ENCODE results near the gene MUC6. TPM values are rescaled to one million over a fixed set of nuclear protein-coding genes. Genes with fewer than 3 reads are reported as not detected.

MUC6 gene
- polyA plus RNA-seq, 3 donors: 14.8 to 31.8 (median 17.0) TPM

DNA sequence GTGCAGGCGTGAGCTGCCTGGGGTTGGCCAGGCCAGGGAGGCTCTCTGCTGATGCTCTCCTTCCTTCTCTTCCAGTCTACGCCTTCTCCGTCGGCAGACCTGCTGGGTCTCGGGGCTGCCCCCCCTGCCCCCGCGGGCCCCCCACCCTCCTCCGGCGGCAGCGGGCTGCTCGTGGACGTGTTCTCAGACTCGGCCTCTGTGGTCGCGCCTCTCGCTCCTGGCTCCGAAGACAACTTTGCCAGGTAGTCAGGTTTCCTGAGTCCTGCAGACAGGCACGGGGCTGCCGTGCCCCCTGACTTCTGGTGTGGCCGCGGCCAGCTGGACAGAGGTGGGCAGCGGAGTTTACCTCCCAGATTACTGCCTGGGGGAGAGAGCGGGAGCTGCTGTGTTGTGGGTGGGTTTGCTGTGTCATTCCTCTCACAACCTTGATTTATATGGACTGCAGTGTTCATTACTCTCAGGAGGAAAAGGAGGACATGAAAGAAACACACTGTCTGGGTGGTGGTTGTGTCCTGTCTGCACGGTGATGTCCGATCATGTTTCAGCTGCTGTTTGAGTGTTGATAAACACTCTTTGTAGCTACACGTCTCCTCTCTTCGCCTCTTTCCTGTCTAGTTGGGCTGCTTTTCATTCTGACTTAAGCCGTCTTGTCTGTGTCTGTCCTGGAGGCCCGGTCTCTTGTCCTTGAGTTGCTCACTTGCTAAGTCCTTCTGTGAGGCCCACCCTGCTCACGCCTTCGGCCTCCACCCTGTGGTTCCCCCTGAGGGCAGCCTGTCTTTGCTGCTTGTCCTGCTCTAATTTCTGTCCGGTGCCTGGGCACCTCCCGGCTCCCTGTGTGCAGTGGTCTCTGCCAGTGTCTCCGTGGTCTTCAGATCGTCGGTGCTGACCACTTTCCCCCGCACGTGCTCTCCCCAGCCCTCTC lies 35.9 kb downstream of the MUC6 start:
- peak in 6 of 11 donors; percentile 30 to 67 (median 56) for DNase-seq (ENCODE audit: extremely low read depth in 1 of 11, low read depth in 9 of 11, low spot score in 4 of 11)

DNA sequence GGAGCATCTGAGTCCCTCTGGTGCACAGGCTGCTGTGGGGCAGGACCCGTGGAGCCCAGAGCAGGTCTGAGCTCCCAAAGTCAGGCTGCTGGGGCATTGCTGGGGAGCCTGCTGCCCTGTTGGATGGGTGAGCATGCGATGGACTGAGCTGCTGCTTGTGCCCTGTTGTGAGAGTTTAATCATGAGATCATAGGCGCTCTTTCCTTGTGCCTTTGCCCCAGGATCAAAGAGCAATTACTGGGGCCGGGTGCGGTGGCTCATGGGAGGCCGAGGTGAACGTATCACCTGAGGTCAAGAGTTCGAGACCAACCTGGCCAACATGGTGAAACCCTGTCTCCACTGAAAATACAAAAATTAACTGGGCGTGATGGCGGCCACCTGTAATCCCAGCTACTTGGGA lies 37.5 kb downstream of the MUC6 start:
- no peak for DNase-seq (ENCODE audit: extremely low read depth in 1 of 11, low read depth in 9 of 11, low spot score in 4 of 11)

DNA sequence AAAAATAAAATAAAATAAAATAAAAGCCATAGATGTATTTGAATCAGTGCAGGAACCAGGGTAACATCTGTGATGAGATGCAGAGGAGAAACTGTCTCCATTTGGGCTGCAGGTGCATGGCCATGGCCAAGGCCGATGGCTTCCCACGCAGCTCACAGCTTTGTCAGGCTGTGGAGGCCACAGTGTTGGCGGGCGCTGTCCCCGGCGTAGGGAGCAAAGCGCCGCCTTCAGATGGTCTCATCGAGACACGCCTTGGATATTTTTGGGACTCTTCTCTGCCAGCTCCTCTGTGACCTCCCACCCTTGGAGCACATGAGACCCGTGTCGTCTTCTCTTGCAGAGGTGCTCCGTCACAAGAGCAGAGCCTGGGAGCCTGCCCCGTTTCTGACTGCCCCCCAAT lies 38.6 kb downstream of the MUC6 start:
- DNase-seq (ENCODE audit: extremely low read depth in 1 of 11, low read depth in 9 of 11, low spot score in 4 of 11): no peak

DNA sequence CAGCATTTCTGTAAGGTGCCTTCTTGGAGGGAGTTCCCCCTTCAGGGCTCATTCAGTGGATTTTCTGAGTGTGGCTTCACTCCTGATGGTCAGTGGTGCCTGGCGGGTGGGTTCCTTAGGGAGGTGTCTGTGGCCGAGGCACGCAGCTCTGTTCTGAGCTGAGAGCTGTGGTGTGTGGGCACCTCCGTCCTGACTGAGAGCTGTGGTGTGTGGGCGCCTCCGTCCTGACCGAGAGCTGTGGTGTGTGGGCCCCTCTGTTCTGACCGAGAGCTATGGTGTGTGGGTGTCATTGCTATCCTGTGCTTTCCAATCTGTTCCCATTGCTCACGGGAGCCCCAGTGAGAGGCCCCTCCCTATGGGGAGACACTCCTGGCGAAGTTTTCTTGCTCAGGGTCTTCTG lies 39.8 kb downstream of the MUC6 start:
- no peak for DNase-seq (ENCODE audit: extremely low read depth in 1 of 11, low read depth in 9 of 11, low spot score in 4 of 11)

DNA sequence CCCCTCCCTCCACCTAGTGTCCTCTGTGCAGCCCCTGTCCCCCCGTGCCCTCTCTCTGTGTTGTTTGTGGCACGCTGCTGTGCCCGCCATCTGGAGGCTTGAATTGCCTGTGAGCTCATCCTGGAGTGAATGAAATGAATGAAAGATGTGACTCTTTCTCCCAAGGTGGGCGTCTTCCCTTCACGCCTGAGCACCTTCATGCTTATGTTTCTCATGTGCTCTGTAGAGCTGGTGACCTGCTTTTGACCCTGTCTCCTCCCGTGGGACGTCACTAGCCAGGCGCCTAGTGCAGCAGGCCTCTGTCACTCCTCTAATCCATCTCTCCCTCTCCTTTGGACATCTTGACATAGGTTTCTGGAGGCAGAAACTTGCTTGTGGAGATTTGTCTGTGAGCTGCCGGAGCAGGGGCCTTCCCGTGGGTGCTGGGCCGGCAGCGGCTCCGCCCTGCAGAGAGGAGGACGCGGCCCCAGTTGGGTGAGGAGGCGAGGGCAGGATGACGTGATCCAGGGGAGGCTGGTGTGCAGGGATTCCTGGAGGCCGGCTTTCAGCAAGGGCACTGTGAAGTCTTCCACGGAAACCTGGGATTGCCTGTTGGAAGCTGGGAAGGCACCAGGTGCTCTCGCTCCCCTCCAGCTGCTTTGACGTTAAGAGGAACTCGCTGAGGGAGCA lies 40.6 kb downstream of the MUC6 start:
- DNase-seq (ENCODE audit: extremely low read depth in 1 of 11, low read depth in 9 of 11, low spot score in 4 of 11): peak in 9 of 11 donors; percentile 45 to 87 (median 81)

DNA sequence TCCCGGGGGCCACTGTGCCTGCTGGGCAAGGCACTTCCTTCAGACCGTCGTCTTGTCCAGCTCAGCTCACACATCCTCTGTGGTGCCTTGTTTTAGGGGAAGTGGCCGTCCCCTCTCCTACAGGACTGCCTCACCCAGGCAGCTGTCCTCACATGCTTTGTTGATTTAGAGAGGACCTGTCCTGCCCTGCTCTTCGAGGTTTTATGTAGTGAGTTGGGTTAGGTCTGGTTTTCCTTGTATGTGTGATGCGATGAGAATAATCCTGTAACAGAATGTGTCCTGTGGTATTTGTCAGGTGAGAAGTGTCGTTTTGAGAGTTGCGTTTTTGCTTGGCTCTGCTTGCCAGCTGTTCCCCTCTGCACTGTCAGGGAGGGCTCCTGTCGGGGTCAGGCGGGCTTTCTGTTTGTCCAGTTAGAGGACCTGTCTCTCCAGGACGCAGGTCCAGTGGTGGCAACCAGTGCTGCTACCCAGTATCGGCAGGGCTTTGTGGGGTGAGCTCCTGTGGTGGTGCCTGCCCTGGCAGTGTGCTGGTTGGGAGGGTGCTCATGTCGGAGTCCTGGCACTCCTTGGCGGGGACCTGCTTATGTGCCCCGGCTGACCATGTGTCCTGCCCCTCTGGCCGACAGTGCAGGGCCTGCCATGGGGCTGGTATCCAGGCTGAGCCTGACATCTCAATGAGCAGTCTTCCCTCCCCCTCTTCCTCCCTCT lies 41.3 kb downstream of the MUC6 start:
- DNase-seq (ENCODE audit: extremely low read depth in 1 of 11, low read depth in 9 of 11, low spot score in 4 of 11): no peak

DNA sequence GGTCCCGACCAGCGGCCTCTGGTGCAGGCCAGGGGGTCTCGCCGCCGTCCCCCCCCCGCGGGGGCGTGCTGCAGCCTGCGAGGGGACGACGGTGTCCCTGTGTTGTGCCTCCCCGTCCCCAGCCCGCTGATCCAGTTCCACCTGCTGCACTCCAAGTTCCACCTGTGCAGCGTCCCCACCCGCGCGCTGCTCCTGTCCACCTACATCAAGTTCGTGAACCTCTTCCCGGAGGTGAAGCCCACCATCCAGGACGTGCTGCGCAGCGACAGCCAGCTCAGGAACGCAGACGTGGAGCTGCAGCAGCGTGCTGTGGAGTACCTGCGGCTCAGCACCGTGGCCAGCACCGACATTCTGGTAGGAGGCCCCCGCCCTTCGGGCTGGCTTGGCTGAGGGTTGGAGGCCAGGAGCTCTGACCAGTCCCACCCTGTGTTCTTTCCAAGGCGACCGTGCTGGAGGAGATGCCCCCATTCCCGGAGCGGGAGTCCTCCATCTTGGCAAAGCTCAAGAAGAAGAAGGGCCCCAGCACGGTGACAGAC lies 42.8 kb downstream of the MUC6 start:
- DNase-seq (ENCODE audit: extremely low read depth in 1 of 11, low read depth in 9 of 11, low spot score in 4 of 11): no peak

DNA sequence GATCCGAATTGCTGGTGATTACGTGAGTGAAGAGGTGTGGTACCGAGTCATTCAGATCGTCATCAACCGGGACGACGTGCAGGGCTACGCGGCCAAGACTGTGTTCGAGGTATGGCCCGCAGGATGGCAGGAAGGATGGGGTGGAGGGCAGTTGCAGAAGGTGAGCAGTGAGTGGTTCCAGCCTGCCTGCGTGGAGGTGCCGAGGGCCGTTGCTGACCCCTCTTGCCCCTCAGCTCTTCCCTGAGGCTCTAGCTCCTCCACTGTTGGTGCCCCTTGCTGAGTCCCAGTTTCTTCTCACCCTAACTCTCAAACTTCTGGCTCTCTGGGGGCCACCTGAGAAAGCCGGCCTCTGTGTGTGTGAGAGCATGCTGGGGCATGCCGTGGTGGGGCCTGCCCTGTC lies 43.9 kb downstream of the MUC6 start:
- DNase-seq (ENCODE audit: extremely low read depth in 1 of 11, low read depth in 9 of 11, low spot score in 4 of 11): no peak

DNA sequence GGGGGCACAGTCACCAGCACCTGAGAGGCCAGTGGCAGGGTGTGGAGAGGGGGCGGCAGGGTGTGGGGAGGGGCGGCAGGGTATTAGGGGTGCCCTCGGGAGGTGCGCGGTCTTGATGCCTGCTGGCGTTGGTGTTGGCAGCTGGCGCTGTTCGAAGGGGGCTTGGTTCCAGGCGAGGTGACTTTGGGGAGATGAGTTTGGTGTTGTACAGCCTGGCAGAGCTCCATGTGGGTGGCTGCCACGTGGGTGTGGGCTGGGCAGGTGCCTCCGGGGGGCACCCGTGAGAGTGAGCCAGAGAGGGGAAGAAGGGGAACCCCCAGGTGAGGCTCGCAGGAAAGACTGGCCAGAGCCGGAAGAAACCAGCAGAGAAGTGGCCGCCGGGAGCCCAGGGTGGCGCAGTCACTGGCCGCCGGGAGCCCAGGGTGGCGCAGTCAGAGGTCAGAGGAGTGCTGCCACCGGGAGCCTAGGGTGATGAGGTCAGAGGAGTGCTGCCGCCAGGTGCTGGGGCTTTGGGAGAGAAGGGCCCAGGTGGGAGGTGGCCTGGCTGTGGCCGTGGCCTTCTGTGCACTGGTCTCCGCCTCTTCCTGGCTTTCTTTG lies 44.7 kb downstream of the MUC6 start:
- no peak for DNase-seq (ENCODE audit: extremely low read depth in 1 of 11, low read depth in 9 of 11, low spot score in 4 of 11)

DNA sequence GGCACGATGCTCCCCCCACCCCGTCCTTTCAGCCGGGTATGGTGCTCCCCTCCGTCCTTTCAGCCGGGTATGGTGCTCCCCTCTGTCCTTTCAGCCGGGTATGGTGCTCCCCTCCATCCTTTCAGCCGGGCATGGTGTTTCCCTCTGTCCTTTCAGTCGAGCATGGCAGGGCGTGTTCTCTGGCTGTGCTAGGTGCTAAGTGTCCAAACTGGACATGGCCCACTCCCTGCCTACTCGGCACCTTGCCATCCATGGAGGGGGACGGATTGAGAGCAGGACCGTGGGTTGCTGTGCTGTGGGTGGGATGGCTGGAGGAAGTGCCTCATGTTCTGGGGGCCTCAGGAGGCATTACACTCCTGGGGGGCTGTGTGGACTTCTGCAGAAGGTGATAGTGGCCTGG lies 45.5 kb downstream of the MUC6 start:
- no peak for DNase-seq (ENCODE audit: extremely low read depth in 1 of 11, low read depth in 9 of 11, low spot score in 4 of 11)

DNA sequence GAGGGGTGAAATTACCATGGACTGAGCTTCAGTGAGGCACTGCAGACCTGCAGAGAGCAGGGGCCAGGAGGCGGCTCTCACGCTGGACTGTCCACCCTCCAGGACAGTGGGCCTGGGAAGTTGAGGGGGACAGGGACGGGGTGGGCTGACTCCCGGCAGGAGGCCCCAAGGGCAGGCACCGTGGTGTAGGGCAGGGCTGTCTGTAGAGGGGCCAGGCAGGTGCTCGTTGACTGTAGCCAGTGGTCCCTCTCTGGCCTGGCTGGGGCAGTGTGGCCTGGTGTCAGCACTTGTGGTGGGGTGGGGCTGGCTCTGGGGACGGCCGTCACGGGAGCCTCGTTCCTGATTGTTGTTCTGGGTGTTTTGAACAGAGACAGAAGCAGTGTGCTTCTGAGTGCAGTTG lies 46.4 kb downstream of the MUC6 start:
- no peak for DNase-seq (ENCODE audit: extremely low read depth in 1 of 11, low read depth in 9 of 11, low spot score in 4 of 11)

DNA sequence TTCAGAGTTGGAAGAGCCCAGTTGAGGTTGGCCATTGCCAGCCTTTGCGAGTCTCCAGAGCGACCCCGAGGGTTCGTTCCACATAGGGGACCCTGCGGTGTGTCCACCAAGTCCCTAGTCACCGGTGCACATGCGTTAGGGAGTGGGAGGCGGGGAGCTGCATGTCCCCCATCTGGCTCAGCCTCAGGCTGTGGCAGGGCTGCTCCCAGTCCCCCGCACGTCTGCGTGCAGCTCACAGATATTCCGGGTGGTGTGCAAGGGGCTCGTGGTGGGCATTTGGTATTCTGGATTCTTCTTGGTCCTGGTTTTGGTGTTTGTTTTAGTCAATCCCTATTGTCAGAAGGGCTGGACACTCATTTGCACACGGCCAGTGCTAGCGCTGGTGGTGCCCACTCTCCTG lies 48.8 kb downstream of the MUC6 start:
- DNase-seq (ENCODE audit: extremely low read depth in 1 of 11, low read depth in 9 of 11, low spot score in 4 of 11): no peak

DNA sequence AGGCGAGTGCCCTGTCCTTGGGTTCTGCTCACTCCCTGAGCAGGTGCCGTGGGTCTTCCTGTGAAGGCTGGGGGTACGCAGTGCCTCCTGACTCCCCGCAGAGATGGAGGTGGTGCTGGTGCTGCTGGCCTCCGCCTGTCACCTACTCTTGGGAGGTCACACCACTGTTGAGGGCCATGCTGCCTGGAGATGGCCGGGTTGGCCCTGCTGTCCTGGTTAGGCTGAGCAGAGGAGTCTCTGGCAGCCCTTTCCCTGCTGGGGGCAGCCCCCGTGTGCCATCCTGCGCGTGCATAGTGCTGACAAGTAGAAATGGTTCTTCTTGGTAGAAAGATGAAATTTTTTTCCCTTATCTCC lies 49.6 kb downstream of the MUC6 start:
- DNase-seq (ENCODE audit: extremely low read depth in 1 of 11, low read depth in 9 of 11, low spot score in 4 of 11): no peak

DNA sequence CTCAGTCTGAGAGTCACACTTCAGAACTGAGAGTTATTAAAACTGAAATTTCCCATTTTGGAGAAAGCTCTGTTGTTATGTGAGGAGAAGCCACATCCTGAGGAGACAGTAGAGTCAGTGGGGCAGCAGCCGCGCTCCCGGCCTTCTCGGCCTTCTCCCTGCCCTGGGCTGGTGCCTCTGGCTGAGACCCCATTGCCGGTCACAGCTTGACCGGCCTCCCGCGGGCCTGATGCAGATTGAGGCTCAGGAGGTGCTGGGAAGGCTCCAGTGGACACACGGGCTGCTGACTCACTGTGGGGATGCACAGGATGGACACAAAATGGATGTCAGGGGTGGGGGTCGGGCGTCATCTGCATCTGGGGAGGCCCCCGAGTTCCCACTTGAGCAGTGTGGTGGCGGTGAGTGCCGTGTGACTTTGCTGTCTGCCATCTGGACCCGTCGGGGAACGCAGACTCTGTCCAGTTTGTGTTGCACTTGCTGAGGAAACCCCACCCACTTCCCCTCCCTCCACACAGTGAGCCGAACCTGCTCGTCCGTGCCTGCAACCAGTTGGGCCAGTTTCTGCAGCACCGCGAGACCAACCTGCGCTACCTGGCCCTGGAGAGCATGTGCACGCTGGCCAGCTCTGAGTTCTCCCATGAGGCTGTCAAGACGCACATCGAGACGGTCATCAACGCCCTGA lies 50.1 kb downstream of the MUC6 start:
- peak in 3 of 11 donors; percentile 36 to 62 (median 47) for DNase-seq (ENCODE audit: extremely low read depth in 1 of 11, low read depth in 9 of 11, low spot score in 4 of 11)

DNA sequence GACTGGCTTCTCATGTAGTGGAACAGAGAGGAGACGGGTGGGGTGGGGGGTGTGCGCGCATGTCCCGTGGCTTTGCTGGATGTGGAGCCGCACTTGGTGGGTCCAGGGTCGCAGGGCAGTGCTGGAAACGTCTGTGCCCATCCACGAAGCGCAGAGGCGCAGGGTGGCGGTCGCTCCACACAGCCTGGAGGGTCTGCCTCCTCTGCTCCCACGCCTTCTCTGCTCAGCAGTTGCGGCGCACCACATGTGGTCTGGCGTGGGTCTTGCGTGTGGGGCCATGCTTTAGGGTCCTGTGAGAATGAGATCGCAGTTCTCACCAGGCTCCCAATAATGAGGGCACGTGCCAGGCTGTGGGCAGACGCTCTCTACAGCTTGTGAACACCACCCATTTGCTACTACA lies 50.7 kb downstream of the MUC6 start:
- DNase-seq (ENCODE audit: extremely low read depth in 1 of 11, low read depth in 9 of 11, low spot score in 4 of 11): no peak

DNA sequence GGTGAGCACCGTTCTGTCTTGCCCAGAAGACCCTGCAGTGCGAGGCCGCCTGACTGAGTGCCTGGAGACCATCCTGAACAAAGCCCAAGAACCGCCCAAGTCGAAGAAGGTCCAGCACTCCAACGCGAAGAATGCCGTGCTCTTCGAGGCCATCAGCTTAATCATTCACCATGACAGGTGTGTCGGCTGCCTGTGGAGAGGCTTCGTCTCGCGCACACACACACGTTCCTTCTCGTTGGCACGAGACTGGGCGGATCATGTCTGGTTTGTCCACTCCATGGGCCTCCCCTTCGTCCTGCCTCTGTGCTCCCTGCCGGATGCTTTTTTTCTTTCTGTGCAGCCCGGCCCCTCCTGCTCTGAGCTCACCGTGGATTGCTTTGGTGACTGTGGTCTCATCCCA lies 51.1 kb downstream of the MUC6 start:
- peak in 2 of 11 donors; percentile 24 to 63 for DNase-seq (ENCODE audit: extremely low read depth in 1 of 11, low read depth in 9 of 11, low spot score in 4 of 11)

DNA sequence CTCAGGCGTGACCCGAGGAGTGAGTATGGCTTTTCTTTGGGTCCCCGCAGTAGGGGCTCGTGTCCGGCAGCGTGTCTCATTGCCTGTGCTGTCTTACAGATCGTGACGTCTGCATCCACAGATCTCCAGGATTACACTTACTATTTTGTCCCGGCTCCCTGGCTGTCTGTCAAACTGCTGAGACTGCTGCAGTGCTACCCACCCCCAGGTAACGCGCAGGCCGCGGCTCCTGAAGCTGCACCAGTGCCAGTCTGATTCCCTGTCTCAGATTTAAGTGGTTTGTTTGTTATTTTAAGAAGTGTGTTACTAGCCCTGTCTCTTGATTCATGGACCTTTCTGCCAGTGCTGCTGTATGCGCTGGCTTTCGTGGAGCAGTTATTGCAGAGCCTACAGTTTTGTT lies 52.0 kb downstream of the MUC6 start:
- DNase-seq (ENCODE audit: extremely low read depth in 1 of 11, low read depth in 9 of 11, low spot score in 4 of 11): no peak

DNA sequence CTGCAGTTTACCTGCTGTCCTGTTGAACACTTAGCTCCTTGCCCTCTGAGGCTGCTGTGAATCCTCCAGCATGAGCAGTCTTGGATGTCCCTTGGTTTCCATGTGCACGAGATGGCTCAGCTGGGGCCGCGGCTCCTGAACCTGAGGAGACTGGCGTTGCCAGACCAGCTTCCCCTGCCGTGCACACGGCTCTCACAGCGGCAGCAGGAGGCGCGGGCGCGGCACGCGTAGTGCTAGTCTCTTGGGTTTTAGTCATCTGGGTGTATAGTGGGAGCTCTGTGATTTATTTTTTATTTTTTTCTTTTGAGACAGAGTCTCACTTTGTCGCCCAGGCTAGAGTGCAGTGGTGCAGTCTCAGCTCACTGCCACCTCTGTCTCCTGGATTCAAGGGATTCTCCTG lies 54.8 kb downstream of the MUC6 start:
- DNase-seq (ENCODE audit: extremely low read depth in 1 of 11, low read depth in 9 of 11, low spot score in 4 of 11): no peak
